Parathyroid adenoma (tissue), 2 donors: Measurements from ENCODE around the gene GHRH.

Source experiments
- H2AFZ ChIP-seq: fragments of 300-600 bp; sonication (generic); one replicate; pipeline ENCODE4 v1.7.0; 2017; ENCODE audit warnings: antibody characterized with exemption, mild to moderate bottlenecking
- H3K27ac ChIP-seq: fragments of 300-600 bp; sonication (generic); one replicate; pipeline ENCODE4 v1.7.0; 2017
- H3K27me3 ChIP-seq: fragments of 300-600 bp; sonication (generic); one replicate; pipeline ENCODE4 v1.7.0; 2017; ENCODE audit warnings: low read length; ENCODE audit not compliant: control insufficient read depth, insufficient read depth
- H3K36me3 ChIP-seq: fragments of 300-600 bp; sonication (generic); one replicate; pipeline ENCODE4 v1.7.0; 2017; ENCODE audit warnings: low read length; ENCODE audit not compliant: control insufficient read depth, insufficient read depth
- H3K4me1 ChIP-seq: fragments of 300-600 bp; sonication (generic); one replicate; pipeline ENCODE4 v1.7.0; 2017; ENCODE audit warnings: control low read depth
- H3K4me2 ChIP-seq: fragments of 300-600 bp; sonication (generic); one replicate; pipeline ENCODE4 v1.7.0; 2017; ENCODE audit warnings: low read length
- H3K4me3 ChIP-seq: fragments of 300-600 bp; sonication (generic); one replicate; pipeline ENCODE4 v1.7.0; 2017; ENCODE audit warnings: low read depth, low read length
- H3K79me2 ChIP-seq: fragments of 300-600 bp; sonication (generic); one replicate; pipeline ENCODE4 v1.7.0; 2017; ENCODE audit warnings: control low read depth
- H3K9ac ChIP-seq: fragments of 300-600 bp; sonication (generic); one replicate; pipeline ENCODE4 v1.7.0; 2017; ENCODE audit warnings: mild to moderate bottlenecking
- H3K9me3 ChIP-seq: fragments of 300-600 bp; sonication (generic); one replicate; pipeline ENCODE4 v1.7.0; 2017; ENCODE audit warnings: low read length; ENCODE audit not compliant: control insufficient read depth
- TF ChIP-seq, protein P1 (sequence below): fragments of 300-600 bp; sonication (generic); IDR thresholded peaks from one replicate; pipeline ENCODE4 v1.7.0; 2017; ENCODE audit warnings: antibody characterized with exemption, mild to moderate bottlenecking
- donor health status: primary hyperparathyroidism.

GHRH gene

DNA sequence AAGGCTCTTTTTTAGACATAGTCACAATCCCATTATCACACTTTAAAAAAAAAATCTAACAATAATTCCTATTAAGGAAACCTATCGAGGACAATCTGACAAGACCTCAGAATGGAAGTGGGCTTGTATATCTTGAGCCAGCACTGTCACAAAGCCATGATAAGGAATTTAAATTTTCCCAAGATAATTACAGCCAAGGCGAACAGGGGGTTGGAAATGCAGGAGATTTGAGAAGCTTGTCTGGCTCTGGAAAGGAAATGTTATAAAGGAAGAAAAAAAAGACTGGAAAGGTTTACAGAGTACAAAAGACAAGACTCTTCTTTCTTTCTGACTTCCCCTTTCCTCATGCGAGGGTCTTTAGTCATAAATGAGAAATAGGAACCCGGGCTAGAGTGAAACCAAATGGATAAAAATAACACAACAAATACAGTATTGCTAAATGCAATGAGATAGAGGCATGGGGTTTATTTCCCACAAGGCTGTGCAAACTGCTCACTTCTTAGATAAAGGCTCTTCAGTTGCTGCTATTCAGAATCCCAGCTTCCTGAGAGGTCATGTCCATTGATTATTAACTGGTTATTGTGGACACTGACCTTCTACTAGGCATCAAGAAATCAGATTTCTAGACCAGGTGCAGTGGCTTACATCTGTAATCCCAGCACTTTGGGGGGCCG, 13.4 kb upstream of the GHRH start:
- Histone ChIP-seq H2AFZ (no peak overlapping the region), H3K4me3 (no peak overlapping the region), H3K4me2 (no peak overlapping the region), H3K36me3 (no peaks in the 10 kb centered on the region), H3K9me3 (no peaks in the 10 kb centered on the region), H3K79me2 (no peaks in the 10 kb centered on the region), H3K27me3 (no peaks in the 10 kb centered on the region), H3K27ac (no peak overlapping the region), H3K4me1 (peaks cover 2% of the 10 kb centered on the region), H3K9ac (no peak overlapping the region)
- TF ChIP-seq, protein P1, sequence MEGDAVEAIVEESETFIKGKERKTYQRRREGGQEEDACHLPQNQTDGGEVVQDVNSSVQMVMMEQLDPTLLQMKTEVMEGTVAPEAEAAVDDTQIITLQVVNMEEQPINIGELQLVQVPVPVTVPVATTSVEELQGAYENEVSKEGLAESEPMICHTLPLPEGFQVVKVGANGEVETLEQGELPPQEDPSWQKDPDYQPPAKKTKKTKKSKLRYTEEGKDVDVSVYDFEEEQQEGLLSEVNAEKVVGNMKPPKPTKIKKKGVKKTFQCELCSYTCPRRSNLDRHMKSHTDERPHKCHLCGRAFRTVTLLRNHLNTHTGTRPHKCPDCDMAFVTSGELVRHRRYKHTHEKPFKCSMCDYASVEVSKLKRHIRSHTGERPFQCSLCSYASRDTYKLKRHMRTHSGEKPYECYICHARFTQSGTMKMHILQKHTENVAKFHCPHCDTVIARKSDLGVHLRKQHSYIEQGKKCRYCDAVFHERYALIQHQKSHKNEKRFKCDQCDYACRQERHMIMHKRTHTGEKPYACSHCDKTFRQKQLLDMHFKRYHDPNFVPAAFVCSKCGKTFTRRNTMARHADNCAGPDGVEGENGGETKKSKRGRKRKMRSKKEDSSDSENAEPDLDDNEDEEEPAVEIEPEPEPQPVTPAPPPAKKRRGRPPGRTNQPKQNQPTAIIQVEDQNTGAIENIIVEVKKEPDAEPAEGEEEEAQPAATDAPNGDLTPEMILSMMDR = no peak

DNA sequence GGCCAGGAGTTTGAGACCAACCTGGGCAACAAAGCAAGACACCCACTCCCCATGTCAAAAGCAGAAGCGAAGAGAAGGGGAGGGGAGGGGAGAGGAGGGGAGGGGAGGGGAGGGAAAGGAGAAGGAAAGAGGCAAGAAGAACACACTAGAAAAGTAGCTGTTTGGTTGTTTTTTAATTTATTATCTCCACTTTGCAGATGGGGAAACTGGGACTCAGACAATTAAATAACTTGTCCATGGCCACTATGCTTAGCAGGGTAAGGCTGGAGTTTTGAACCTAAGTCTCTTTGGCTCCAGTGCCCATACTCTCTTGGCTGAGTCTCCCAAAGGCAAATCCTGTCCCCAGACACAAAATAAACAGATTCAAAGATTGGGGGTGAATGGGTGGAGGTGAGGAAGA, 12.4 kb upstream of the GHRH start:
- Histone ChIP-seq H3K9ac (no peak overlapping the region), H3K27ac (no peak overlapping the region), H2AFZ (no peak overlapping the region), H3K27me3 (no peaks in the 10 kb centered on the region), H3K4me3 (no peak overlapping the region), H3K4me2 (no peak overlapping the region), H3K79me2 (no peaks in the 10 kb centered on the region), H3K4me1 (peaks cover 2% of the 10 kb centered on the region), H3K9me3 (no peaks in the 10 kb centered on the region), H3K36me3 (no peaks in the 10 kb centered on the region)
- TF ChIP-seq, protein P1 = no peak

- H3K79me2 ChIP-seq = no peaks in the 10 kb centered on the region
- no peaks in the 10 kb centered on the region for H3K27me3 ChIP-seq
- no peaks in the 10 kb centered on the region for H3K9me3 ChIP-seq
- H3K9ac ChIP-seq = no peak overlapping the region
- H3K27ac ChIP-seq = no peak overlapping the region
- TF ChIP-seq, protein P1 = no peak
- no peak overlapping the region for H3K4me3 ChIP-seq
- no peak overlapping the region for H3K4me2 ChIP-seq
- H3K4me1 ChIP-seq = no peaks in the 10 kb centered on the region
- H3K36me3 ChIP-seq = no peaks in the 10 kb centered on the region
- H2AFZ ChIP-seq = no peak overlapping the region
Observed at GRCh38 chr20:37271421-37271768, 9.8 kb upstream of the GHRH start.

GRCh38 chr20:37270576-37271420, 9.2 kb upstream of the GHRH start:
- TF ChIP-seq, protein P1 = no peak
- H2AFZ ChIP-seq = no peak overlapping the region
- H3K27ac ChIP-seq = no peak overlapping the region
- no peaks in the 10 kb centered on the region for H3K27me3 ChIP-seq
- no peaks in the 10 kb centered on the region for H3K36me3 ChIP-seq
- no peaks in the 10 kb centered on the region for H3K4me1 ChIP-seq
- H3K9ac ChIP-seq = no peak overlapping the region
- H3K79me2 ChIP-seq = no peaks in the 10 kb centered on the region
- no peak overlapping the region for H3K4me2 ChIP-seq
- H3K4me3 ChIP-seq = no peak overlapping the region
- no peaks in the 10 kb centered on the region for H3K9me3 ChIP-seq
